Neuronal stem cell (in vitro differentiated cells): ENCODE data around the gene SLC16A9.

Experiments
- DNase-seq: peaks from one replicate; pipeline ENCODE4 v3.0.0-alpha.2; 2013; ENCODE audit warnings: low spot score
- H2AFZ ChIP-seq: one replicate; pipeline ENCODE4 v1.6.1; 2013; ENCODE audit warnings: mild to moderate bottlenecking, low read length, inconsistent platforms
- H2AK5ac ChIP-seq: 2 replicates; pipeline ENCODE4 v1.6.1; 2013; ENCODE audit warnings: low read depth, mild to moderate bottlenecking, inconsistent platforms, low read length, moderate library complexity, mixed read lengths
- H2BK120ac ChIP-seq: 2 replicates; pipeline ENCODE4 v1.6.1; 2013; ENCODE audit warnings: low read depth, mild to moderate bottlenecking, inconsistent platforms, low read length, moderate library complexity, mixed read lengths
- H2BK12ac ChIP-seq: one replicate; pipeline ENCODE4 v1.6.1; 2013; ENCODE audit warnings: low read length, inconsistent platforms
- H2BK15ac ChIP-seq: 2 replicates; pipeline ENCODE4 v1.6.1; 2013; ENCODE audit warnings: mild to moderate bottlenecking, low read length, inconsistent platforms, mixed read lengths
- H2BK5ac ChIP-seq: one replicate; pipeline ENCODE4 v1.6.1; 2013; ENCODE audit warnings: inconsistent platforms, mild to moderate bottlenecking, low read length, moderate library complexity
- H3K14ac ChIP-seq: one replicate; pipeline ENCODE4 v1.6.1; 2013; ENCODE audit warnings: low read length, inconsistent platforms
- H3K18ac ChIP-seq: 2 replicates; pipeline ENCODE4 v1.6.1; 2013; ENCODE audit warnings: low read length, inconsistent platforms
- H3K23ac ChIP-seq: 2 replicates; pipeline ENCODE4 v1.6.1; 2013; ENCODE audit warnings: low read depth, mild to moderate bottlenecking, mixed read lengths, low read length, inconsistent platforms; ENCODE audit not compliant: poor library complexity
- H3K27ac ChIP-seq: replicated peaks from 3 replicates; pipeline ENCODE4 v1.5.1; 2013; ENCODE audit warnings: low read length, inconsistent platforms
- H3K27me3 ChIP-seq, 3 experiments: 2 replicates each; pipeline ENCODE4 v1.6.1; 2013; ENCODE audit warnings: low read length in 3 of 3, mild to moderate bottlenecking in 2 of 3, inconsistent platforms in 1 of 3, low read depth in 1 of 3, mixed read lengths in 1 of 3, moderate library complexity in 1 of 3; ENCODE audit not compliant: control insufficient read depth in 3 of 3, insufficient read depth in 3 of 3
- H3K36me3 ChIP-seq, 2 donors: replicated peaks in 1 of 2; 2 replicates each; pipeline ENCODE4 v1.6.1; 2013; ENCODE audit warnings: low read length in 2 of 2; ENCODE audit not compliant: control insufficient read depth in 2 of 2, insufficient read depth in 2 of 2
- H3K4ac ChIP-seq: 2 replicates; pipeline ENCODE4 v1.6.1; 2013; ENCODE audit warnings: inconsistent platforms, mild to moderate bottlenecking, low read length, moderate library complexity
- H3K4me1 ChIP-seq, 2 donors: 1 replicate in 1 of 2; 2 replicates in 1 of 2; pipeline ENCODE4 v1.6.1; 2013; ENCODE audit warnings: low read length in 2 of 2, low read depth in 1 of 2; ENCODE audit not compliant: control insufficient read depth in 2 of 2, insufficient read depth in 1 of 2
- H3K4me2 ChIP-seq: one replicate; pipeline ENCODE4 v1.6.1; 2013; ENCODE audit warnings: mild to moderate bottlenecking, low read length, inconsistent platforms; ENCODE audit not compliant: insufficient read depth, poor library complexity, severe bottlenecking
- H3K4me3 ChIP-seq, 2 donors: 2 replicates each; pipeline ENCODE4 v1.5.1; 2013; ENCODE audit warnings: low read length in 2 of 2, mild to moderate bottlenecking in 2 of 2, inconsistent platforms in 1 of 2, moderate library complexity in 1 of 2
- H3K79me1 ChIP-seq: one replicate; pipeline ENCODE4 v1.6.1; 2013; ENCODE audit warnings: low read depth, mild to moderate bottlenecking, inconsistent platforms, low read length, moderate library complexity
- H3K9ac ChIP-seq: one replicate; pipeline ENCODE4 v1.6.1; 2013; ENCODE audit warnings: mild to moderate bottlenecking, low read depth, low read length, inconsistent platforms; ENCODE audit not compliant: poor library complexity
- H3K9me3 ChIP-seq, 2 donors: replicated peaks in 1 of 2; 2 replicates each; pipeline versions ENCODE3 to v1.6.1; 2013; ENCODE audit warnings: low read length in 2 of 2, mild to moderate bottlenecking in 2 of 2, inconsistent platforms in 1 of 2, low read depth in 1 of 2, mixed read lengths in 1 of 2, moderate library complexity in 1 of 2; ENCODE audit not compliant: control insufficient read depth in 2 of 2, insufficient read depth in 1 of 2
- H4K8ac ChIP-seq: one replicate; pipeline ENCODE4 v1.6.1; 2013; ENCODE audit warnings: low read depth, mild to moderate bottlenecking, inconsistent platforms, low read length, moderate library complexity
- H4K91ac ChIP-seq: one replicate; pipeline ENCODE4 v1.6.1; 2013; ENCODE audit warnings: low read length, low read depth, mild to moderate bottlenecking, inconsistent platforms; ENCODE audit not compliant: poor library complexity
- WGBS, 2 donors: extraction: QIAGEN DNeasy Blood & Tissue Kit; methylation state at CpG; one replicate each; pipeline ENCODE4 v1.1.7; 2013; ENCODE audit warnings: missing lambda C conversion rate in 2 of 2, mixed read lengths in 1 of 2; ENCODE audit not compliant: insufficient read length in 2 of 2, insufficient replicate concordance in 1 of 2; ENCODE audit errors: extremely low coverage in 2 of 2; 5-methylcytosine and 5-hydroxymethylcytosine counted together

SLC16A9 gene

GRCh38 chr10:59617996-59618395 is 91.7 kb downstream of the SLC16A9 start:
- WGBS, 2 donors: no CpG with 5 or more reads among the region's 1 CpG

GRCh38 chr10:59611048-59611447 is 98.6 kb downstream of the SLC16A9 start:
- H3K4me1 ChIP-seq: peaks cover 0 to 3% of the 10 kb centered on the region in 2 donors
- H4K91ac ChIP-seq: no peak overlapping the region
- H2AFZ ChIP-seq: no peak overlapping the region
- H2BK5ac ChIP-seq: no peak overlapping the region
- H2BK12ac ChIP-seq: no peak overlapping the region
- no peak overlapping the region for H3K4me2 ChIP-seq
- H3K4ac ChIP-seq: no peak overlapping the region
- no peak for DNase-seq
- H4K8ac ChIP-seq: no peak overlapping the region
- H3K79me1 ChIP-seq: peaks cover 1% of the 10 kb centered on the region
- no peak overlapping the region for H2BK15ac ChIP-seq
- H3K4me3 ChIP-seq: no peak overlapping the region
- no peak overlapping the region for H3K23ac ChIP-seq
- H3K18ac ChIP-seq: no peak overlapping the region
- H3K9me3 ChIP-seq: no peaks in the 10 kb centered on the region
- H3K14ac ChIP-seq: no peak overlapping the region
- H3K36me3 ChIP-seq: no peaks in the 10 kb centered on the region
- no peak overlapping the region for H2BK120ac ChIP-seq
- H3K27me3 ChIP-seq: no peaks in the 10 kb centered on the region
- no peak overlapping the region for H3K9ac ChIP-seq
- H2AK5ac ChIP-seq: no peak overlapping the region
- no peak overlapping the region for H3K27ac ChIP-seq

More at GRCh38 chr10:59617996-59618395, 91.7 kb downstream of the SLC16A9 start:
- Histone ChIP-seq H3K23ac (no peak overlapping the region), H3K4me3 (no peak overlapping the region), H2BK15ac (no peak overlapping the region), H3K4ac (no peak overlapping the region), H4K8ac (no peak overlapping the region), H3K27me3 (no peaks in the 10 kb centered on the region), H2AK5ac (no peak overlapping the region), H3K4me2 (no peak overlapping the region), H3K9ac (no peak overlapping the region), H2BK120ac (no peak overlapping the region), H2BK5ac (no peak overlapping the region), H3K79me1 (no peaks in the 10 kb centered on the region), H4K91ac (no peak overlapping the region), H2AFZ (no peak overlapping the region), H3K4me1 (peaks cover 0 to 3% of the 10 kb centered on the region in 2 donors), H3K36me3 (no peaks in the 10 kb centered on the region), H3K14ac (no peak overlapping the region), H3K18ac (no peak overlapping the region), H3K9me3 (no peaks in the 10 kb centered on the region), H3K27ac (no peak overlapping the region), H2BK12ac (no peak overlapping the region)
- DNase-seq: no peak

- no peaks in the 10 kb centered on the region for H3K9me3 ChIP-seq
- no peak overlapping the region for H2BK12ac ChIP-seq
- H3K27me3 ChIP-seq: no peaks in the 10 kb centered on the region
- no peak overlapping the region for H3K4ac ChIP-seq
- no peak overlapping the region for H3K4me3 ChIP-seq
- no peak overlapping the region for H3K14ac ChIP-seq
- no peak for DNase-seq
- no peak overlapping the region for H4K91ac ChIP-seq
- no peak overlapping the region for H2BK15ac ChIP-seq
- H2BK120ac ChIP-seq: no peak overlapping the region
- H3K79me1 ChIP-seq: peaks cover 1% of the 10 kb centered on the region
- H3K4me1 ChIP-seq: no peaks in the 10 kb centered on the region
- no peak overlapping the region for H3K27ac ChIP-seq
- H3K4me2 ChIP-seq: no peak overlapping the region
- no peak overlapping the region for H2BK5ac ChIP-seq
- no CpG with 5 or more reads among the region's 4 CpGs for WGBS, 2 donors
- no peak overlapping the region for H3K9ac ChIP-seq
- no peak overlapping the region for H3K23ac ChIP-seq
- H2AFZ ChIP-seq: no peak overlapping the region
- no peak overlapping the region for H4K8ac ChIP-seq
- no peaks in the 10 kb centered on the region for H3K36me3 ChIP-seq
- H2AK5ac ChIP-seq: no peak overlapping the region
- H3K18ac ChIP-seq: no peak overlapping the region
Measured at GRCh38 chr10:59607970-59608369, 101.7 kb downstream of the SLC16A9 start.

- WGBS, 2 donors: no CpG with 5 or more reads among the region's 1 CpG
- peaks cover 1% of the 10 kb centered on the region for H3K79me1 ChIP-seq
- no peak overlapping the region for H4K8ac ChIP-seq
- no peaks in the 10 kb centered on the region for H3K4me1 ChIP-seq
- H2BK15ac ChIP-seq: no peak overlapping the region
- H3K9ac ChIP-seq: no peak overlapping the region
- no peak overlapping the region for H2BK12ac ChIP-seq
- H3K4ac ChIP-seq: no peak overlapping the region
- no peaks in the 10 kb centered on the region for H3K9me3 ChIP-seq
- H2AFZ ChIP-seq: no peak overlapping the region
- no peak overlapping the region for H2BK5ac ChIP-seq
- no peaks in the 10 kb centered on the region for H3K36me3 ChIP-seq
- no peak overlapping the region for H3K4me2 ChIP-seq
- H3K18ac ChIP-seq: no peak overlapping the region
- no peak for DNase-seq
- no peak overlapping the region for H3K4me3 ChIP-seq
- no peak overlapping the region for H3K23ac ChIP-seq
- no peak overlapping the region for H3K27ac ChIP-seq
- H3K27me3 ChIP-seq: no peaks in the 10 kb centered on the region
- no peak overlapping the region for H4K91ac ChIP-seq
- no peak overlapping the region for H2BK120ac ChIP-seq
- H2AK5ac ChIP-seq: no peak overlapping the region
- no peak overlapping the region for H3K14ac ChIP-seq
Measured at GRCh38 chr10:59606551-59606961, 103.1 kb downstream of the SLC16A9 start.
